Measurements from ENCODE around the gene EXOC2. TPM values are rescaled to one million over a fixed set of nuclear protein-coding genes. Genes with fewer than 3 reads are reported as not detected.
"Not testable (repeated sequence)": the region's sequence is repeated elsewhere in the genome, so short reads cannot be mapped to it uniquely, and the experiment has no call there.

The EXOC2 gene
- total RNA-seq, 1 experiment from 2014 or later: 10.1 TPM

DNA sequence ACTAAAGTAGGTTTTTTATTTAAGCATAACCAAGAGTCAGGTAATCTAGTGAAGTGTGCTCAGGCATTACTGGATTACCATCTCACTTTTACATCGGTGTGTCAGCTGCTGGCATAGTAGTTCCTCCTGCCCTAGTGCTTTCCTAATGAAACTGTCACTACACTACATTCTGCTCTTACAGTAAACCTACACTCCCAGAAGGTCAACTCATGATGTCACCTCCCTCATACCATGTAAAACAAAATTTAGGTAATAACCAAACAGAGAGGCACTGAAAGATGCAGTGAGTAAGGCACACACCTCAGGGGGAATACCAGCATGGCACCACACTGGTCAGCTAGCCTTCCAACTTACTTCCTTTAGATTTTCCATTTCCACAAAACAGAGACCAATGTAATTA, 59.3 kb downstream of the EXOC2 start:
- DNase-seq (ENCODE audit: low spot score): no peak

DNA sequence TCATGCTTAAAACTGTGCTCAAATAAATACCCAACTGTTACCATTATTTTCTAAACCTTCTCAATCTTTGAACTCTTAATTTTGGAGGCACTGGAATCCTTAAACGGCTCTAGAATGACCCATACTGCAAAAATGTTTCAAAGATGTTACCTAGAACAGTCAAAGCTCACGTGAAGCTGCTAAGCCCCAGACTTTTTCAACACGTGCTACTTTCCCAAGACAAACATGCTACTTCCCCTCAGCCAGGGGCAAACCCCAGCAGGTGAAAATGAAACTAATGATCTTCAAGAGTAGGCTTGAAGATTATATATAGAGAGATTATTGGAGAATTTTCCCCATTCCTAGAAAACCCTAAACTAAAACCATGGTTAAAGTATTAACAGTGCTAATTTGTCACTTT, 64.2 kb downstream of the EXOC2 start:
- DNase-seq (ENCODE audit: low spot score): no peak

DNA sequence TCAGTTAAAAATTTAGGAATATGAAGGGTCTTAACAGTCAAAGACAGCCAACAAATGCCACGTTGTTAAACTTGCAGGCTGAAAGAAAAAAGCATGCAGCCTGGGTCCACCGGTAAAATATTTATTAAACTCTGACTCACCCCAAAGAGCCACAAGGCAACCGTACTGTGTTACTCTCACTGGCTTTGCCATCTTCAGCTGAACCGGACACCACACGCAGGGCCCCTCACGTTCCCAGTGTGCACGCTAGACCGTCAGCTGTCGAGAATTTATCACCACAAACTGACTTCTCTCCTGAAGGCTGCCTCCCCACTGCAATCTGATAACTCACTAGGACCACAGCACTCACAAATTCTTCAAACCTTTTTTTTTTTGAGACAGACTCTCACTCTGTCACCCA, 66.7 kb downstream of the EXOC2 start:
- DNase-seq (ENCODE audit: low spot score): no peak

DNA sequence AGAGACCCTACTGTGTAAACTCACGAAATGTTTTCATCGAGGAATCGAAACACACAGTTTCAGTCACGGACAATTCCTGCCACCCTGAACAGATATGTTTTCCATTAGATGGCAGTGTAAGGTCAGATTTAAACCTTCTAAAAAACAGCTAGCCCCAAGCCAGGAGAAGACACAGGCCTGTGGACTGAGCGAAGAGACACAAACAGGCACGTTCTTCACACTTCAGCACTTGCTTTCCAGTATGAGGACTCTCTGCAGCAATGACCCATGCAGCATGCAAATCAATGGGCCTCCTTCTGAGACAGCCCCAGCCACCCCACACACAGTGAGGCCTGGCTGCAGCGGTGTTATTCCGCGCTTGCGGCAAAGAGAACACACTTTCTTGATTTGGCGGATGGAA, 68.0 kb downstream of the EXOC2 start:
- DNase-seq (ENCODE audit: low spot score): peak; percentile 19

DNA sequence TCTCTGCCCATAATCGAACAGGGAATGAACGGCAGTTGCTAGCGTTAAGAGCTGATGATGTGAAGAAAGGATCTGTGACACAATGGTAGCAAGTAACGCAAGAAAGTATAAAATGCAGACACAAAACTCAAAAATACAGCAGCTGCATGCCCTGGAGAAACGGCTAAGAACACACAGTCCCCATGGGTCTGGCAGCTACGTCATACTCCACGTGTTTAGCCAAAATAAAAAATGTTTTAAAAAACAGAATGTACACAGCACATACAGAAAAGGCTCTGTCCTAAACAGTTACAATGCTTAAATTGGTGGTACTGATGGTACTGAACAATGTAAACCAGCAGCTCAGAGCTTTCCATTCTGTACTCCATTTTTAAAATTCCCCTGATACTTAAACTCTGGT, 70.5 kb downstream of the EXOC2 start:
- DNase-seq (ENCODE audit: low spot score): no peak

DNA sequence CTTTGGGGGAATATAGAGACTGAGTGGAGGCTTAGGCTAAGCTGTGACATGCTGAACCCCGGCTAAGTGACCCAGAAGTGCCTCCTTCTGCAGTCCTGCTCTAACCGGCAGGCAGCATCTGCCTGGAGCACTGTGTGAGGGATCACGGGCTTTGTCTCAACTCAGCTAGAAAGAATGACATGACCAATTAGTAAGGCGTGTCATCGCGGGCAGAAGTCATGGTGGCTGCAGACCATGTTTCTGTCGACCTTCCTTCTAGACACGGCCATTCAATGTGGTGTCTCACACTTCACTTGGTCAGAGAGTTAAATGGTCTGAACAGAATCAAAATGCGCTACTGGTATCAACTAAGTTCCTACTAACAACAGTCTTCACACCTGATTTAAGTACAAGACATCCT, 71.0 kb downstream of the EXOC2 start:
- no peak for DNase-seq (ENCODE audit: low spot score)

DNA sequence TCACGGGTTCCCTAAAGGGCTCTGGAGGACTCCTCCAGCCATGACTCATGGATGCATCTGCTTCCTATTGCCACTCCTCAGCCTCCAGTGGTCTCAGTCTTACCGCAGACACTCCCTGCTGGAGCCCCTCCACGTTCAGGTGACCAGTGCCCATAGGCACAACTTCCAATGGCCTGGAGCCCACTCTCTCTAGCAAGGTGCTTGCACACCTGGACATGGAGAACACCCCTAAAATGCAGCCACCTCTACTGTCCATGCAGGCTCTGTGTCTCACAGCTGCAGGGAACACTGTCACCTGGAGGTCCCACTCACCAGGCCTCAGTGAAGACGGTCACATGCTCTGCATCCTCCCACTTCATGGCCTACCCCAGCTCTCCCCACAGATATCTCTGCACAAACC, 72.0 kb downstream of the EXOC2 start:
- DNase-seq (ENCODE audit: low spot score): no peak

DNA sequence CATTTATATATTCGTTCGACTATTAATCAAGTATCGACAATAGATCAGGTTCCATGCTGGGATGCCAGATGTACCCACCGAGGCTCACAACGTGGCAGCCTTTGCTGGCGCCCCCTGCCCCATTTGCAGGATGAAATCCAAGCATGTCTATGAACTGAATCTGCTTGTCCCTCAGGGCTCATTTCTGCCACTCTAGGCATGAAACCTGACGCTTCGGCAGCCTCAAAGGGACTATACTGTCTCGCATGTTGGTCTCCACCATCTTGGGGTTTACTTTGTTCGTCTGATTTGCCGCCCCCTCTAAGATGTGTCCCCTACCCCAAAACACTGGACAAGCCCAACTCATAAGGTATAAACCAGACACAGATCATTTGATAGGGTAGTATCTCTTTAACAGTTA, 72.8 kb downstream of the EXOC2 start:
- no peak for DNase-seq (ENCODE audit: low spot score)

DNA sequence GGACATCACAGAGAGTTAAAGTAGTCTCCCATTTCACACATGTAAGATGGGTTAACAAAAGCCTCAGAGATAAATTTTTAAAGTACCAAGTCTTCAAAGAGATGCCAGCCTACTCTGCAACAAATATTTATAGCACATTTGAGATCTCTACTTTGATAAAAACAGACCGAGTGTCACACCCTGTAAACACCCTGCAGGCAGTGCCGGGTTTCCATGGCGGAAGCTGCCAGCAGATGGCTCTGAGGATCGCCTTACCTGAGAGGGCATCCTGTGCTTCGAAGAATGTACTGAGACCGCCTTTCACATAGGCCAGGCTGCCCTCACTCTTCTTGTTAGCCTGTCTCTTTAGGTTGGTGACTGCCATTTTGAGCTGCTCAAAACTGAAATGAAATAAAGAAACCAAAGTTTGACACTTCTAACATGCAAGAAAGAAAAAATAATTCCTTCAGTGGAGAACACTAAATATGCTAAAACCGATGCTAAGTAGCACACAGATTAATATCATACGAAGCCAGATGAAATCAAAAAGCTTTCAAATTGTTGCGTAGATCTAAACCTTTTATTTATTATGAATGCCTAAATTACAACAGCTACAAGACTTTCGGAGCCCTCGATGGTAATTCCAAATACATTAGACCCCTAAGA, 75.4 kb downstream of the EXOC2 start:
- DNase-seq (ENCODE audit: low spot score): peak; percentile 54

DNA sequence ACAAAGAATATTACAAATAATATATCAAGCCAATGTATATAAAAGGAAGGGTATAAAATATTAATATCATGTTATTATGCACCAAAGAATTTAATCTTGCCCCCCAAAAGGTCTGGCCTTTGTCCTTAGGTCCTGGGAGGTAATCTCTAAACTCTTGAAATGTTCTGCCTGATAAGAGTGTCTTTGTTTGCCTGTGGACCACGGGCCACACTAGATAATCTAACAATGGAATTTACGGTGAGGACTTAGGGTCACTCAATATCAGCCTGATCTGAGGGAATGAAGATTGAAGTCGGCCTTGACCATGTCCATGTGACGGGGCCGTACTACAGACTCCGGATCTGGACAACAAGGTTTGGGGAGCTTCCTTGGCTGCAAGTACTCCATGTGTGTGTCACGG, 79.0 kb downstream of the EXOC2 start:
- no peak for DNase-seq (ENCODE audit: low spot score)

DNA sequence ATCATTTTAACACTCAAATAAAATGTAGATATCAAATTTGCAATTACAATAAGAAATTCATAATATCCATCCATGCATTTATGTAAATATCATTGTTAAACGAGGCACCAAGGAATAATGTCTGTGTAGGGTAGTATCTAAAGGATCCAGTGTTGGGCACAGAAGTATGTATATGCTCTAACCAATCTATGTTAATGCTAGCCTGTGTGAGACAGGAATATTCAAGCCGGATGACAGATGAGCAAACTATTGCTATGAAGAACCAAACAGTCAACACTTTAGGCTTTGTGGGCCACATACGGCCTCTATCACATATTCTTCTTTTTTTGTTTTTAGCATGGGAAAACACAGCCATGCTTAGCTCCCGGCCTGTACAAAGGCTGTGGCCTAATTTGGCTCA, 81.0 kb downstream of the EXOC2 start:
- no peak for DNase-seq (ENCODE audit: low spot score)

DNA sequence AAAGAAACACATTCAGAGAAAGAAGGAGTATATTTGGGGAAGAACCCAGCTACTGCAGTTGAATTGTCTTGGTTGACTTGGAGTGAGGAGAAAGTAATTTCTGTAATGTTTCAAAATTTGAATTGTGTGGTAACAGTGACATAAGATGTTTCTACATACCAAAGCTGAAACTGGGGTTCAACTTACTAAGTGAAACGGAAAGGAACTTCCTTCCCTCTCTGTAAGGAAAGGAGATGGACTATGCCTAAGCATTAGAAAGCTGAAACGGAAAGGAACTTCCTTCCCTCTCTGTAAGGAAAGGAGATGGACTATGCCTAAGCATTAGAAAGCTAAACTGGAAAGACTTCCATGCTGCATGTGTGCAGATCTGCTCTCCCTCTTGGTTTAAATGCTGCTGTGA, 82.1 kb downstream of the EXOC2 start:
- DNase-seq (ENCODE audit: low spot score): no peak

DNA sequence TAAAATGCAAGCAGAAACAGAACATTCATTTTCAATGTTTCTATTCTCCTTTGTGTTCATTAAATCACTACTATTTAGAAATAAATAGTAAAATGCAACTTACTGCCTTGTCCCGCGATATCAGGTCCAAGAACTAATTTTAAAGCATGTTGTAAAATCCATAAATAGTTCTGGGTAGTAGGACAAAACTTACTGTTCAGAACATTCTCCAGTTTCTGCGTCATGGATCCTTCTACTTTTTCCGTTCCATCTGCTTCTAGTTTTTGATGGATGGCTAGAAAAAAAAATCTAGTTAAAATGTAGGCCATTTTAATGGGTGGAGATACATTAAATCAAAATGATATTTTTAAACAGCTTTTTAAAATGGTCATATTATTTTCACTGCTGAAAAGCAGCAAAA, 83.0 kb downstream of the EXOC2 start:
- no peak for DNase-seq (ENCODE audit: low spot score)

DNA sequence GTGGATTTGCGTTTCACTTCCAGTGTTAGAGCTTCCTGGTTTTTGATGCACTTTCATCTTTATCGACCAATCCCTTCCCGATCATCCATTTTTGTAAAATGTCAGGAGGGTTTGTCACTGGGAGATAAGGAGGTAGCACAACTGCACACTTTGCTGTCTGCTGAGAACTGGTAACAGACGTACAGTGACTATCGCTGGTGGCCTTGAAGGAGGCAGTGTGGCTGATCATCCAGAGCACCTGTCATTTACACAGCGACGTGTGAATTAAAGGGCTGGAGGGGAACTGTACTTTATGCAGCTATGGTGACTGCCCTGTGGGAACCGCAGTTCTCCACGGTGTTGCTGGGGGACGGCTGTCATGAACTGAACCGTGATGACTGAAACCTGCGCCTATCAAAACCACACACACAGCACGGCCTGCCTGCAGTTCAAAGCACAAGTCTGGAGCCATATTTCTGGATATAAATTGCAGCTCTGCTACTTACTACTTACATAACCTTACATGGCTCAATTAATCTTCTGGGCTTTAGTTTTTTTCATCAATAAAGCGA, 86.0 kb downstream of the EXOC2 start:
- DNase-seq (ENCODE audit: low spot score): no peak

DNA sequence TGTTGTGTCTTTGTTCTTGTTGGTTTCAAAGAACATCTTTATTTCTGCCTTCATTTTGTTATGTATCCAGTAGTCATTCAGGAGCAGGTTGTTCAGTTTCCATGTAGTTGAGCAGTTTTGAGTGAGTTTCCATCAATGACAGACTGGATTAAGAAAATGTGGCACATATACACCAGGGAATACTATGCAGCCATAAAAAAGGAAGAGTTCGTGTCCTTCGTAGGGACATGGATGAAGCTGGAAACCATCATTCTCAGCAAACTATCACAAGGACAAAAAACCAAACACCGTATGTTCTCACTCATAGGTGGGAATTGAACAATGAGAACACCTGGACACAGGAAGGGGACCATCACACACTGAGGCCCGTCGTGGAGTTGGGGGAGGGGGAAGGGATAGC, 87.0 kb downstream of the EXOC2 start:
- not testable (repeated sequence) for DNase-seq (ENCODE audit: low spot score)

DNA sequence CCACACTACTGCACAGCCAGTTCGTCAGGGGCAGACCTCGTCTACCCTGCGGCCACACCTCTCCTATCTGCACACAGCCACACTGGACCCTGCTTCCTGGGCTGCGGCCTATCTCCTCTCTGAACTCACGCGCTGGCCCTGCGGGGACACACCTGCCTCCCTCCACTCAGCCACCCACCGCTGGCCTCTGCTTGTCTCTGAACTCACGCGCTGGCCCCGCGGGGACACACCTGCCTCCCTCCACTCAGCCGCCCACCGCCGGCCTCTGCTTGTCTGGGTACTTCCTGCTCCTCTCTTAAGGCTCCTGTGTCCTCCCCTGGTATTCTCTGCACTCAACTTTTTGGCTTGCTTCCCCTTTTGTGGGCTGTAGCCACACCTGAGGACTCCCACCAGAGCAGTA, 88.4 kb downstream of the EXOC2 start:
- no peak for DNase-seq (ENCODE audit: low spot score)

DNA sequence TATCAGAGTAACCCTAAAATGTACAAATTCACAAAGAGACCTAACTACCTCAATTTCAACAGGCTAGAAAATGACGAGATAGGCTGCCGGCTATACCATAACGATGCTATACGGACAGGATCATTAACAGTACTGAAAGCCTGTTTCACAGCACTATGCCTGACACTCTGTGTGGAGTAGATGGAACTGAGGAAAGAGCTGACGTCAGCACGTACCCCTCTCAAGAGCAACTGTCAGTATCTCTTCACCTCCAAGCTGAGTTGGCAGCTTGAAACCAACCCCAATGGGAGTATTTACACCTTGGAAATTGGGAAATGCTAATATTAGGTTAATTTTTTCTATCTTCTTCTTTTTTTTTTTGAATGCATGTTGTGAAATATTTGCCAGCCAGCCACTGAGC, 89.7 kb downstream of the EXOC2 start:
- no peak for DNase-seq (ENCODE audit: low spot score)

DNA sequence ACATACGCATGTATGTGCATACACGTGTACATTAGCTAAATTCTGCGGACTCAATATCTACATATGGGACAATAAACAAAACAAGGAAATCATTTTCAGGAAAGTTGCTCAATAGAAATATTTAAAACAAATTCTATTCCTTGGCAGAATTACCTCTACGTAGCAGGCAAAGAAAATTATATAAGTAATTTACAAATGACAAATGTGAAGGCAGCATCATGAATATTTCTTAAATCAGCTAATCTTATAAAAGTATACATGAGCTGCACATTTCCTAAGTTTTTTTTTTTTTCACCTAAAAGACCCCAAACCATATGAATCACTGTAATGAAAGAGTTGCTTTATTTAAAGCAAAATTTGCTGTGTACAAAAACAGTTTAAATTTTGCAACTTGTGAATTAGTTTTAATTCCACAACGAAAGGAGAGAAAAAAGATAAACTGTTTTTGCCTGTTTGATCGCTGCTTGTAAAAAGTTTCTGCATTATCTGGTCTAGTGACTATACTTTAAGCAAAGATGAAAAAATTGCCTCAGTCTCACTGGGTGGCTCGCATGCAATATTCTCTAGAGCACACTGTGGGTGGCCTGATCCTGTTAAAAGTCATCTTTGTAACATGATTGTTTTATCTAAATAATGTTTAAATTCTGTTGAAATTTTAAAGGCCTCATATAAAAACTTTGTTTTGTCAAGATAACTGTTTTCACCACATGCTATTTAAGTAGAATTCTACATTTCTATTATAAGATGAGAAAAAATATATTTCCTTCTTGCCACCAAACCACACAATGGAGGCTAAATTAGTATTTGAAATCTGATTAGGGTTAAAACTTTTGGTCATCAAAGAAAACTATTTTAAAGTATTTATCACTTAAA, 93.1 kb downstream of the EXOC2 start:
- DNase-seq (ENCODE audit: low spot score): no peak

DNA sequence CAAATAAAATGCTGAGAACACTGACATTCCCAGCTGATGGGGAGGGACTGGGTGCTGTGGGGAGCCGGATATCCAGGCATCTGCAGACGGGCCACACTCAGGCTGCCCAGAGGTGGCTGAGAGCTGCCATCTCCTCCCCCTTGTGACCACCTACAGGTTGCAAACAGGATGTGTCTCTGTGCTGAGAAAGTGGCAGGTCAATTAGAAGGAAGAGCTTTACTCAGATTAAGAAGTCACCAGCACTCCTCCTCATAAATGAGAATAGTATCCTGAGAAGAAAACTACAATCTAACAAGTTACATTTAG, 99.1 kb downstream of the EXOC2 start:
- DNase-seq (ENCODE audit: low spot score): no peak

DNA sequence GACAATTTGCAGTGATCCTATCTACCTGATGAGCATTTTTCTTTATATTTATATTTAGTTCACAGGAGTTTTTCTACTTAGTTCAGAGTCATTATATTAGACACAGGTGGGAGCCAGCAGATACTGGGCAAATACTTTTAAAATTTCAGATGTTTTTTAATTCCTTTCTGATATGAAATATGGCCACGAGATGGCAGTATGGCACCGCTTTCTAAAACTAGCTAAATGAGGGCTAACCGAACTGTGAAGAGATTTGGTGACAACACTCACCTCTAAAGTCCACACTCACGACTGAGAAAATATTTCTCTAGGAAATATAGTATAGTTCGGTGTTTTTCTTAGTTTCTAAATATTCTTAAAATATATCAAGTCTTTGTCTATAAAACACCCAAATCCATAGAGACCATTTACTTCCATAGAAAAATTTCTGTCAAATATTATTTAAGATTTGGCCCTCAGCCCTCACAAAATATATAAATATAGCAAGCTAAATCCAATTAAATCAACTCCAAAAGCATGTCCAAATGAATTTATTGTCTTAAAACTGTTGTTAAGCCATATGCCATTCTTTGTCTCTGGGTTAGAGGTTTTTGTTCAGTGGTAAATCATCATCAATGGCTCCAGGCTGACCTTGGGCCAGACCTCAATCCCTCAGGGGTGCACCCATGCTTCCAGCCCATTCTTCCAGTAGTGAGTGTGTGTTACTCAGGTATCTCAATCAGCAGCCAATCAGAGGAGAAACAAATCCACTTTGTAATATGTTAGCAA, 99.6 kb downstream of the EXOC2 start:
- DNase-seq (ENCODE audit: low spot score): peak; percentile 82

DNA sequence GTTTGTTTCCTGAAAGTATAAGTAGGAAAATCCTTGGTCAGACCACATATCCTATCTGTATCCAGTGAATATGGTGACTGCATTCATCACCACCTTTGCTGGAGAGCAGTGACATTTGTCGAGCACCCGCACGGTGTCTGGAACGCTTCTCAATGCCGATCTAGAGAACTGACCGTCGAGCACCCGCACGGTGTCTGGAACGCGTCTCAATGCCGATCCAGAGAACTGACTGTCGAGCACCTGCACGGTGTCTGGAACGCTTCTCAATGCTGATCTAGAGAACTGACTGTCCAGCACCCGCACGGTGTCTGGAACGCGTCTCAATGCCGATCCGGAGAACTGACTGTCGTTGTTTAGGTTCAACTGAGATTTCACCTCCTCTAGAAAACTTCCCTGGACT, 103.8 kb downstream of the EXOC2 start:
- DNase-seq (ENCODE audit: low spot score): no peak

DNA sequence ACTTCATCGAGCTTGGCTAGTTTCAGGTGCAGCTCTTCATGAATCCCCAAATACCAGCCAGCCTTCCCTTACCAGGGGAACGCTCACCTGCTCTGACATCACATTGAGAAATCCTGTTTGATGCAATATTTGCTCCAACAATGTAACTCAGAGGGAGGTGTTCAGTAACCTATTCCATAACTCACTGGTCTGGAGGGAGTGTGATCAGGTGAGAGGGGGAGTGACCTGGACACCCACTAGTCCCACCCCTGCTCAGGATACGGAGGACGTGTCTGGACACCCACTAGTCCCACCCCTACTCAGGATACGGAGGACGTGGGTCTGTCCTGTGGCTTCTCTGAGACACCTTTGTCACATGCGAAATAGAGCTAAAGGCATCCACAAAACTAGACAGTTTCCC, 106.4 kb downstream of the EXOC2 start:
- no peak for DNase-seq (ENCODE audit: low spot score)

DNA sequence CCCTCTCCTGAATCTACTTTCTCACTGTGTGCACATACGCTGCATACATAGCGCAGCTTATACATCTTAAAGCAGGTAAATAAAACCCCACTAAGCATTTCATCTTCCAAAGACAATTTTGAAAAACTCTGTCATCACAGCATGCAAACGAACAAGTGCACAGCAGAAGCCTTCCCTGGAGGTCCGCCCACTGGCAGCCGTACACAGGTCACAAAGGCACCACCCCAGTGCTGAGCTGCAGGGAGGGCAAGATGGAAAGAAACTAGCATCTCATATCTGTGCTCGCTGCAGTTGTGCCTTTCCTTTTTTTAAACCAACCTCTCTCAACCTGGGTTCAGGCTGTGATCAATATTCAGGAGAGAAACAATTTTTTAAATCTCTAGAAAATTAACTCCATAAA, 109.3 kb downstream of the EXOC2 start:
- no peak for DNase-seq (ENCODE audit: low spot score)
